NCI-H524 (cell line): Measurements from ENCODE around the gene ZBTB44.
"Not testable (repeated sequence)": the region's sequence is repeated elsewhere in the genome, so short reads cannot be mapped to it uniquely, and the experiment has no call there.

Source experiments
- DNase-seq, 2 experiments: peaks; one replicate each; lab custom pipeline; 2025; lab: John Stamatoyannopoulos, UW

Gene ZBTB44

GRCh38 chr11:130198964-130199363 lies 115.8 kb downstream of the ZBTB44 start:
- no peak for DNase-seq

- no peak for DNase-seq
These were observed 116.4 kb downstream of the ZBTB44 start for GRCh38 chr11:130198292-130198691.

DNA sequence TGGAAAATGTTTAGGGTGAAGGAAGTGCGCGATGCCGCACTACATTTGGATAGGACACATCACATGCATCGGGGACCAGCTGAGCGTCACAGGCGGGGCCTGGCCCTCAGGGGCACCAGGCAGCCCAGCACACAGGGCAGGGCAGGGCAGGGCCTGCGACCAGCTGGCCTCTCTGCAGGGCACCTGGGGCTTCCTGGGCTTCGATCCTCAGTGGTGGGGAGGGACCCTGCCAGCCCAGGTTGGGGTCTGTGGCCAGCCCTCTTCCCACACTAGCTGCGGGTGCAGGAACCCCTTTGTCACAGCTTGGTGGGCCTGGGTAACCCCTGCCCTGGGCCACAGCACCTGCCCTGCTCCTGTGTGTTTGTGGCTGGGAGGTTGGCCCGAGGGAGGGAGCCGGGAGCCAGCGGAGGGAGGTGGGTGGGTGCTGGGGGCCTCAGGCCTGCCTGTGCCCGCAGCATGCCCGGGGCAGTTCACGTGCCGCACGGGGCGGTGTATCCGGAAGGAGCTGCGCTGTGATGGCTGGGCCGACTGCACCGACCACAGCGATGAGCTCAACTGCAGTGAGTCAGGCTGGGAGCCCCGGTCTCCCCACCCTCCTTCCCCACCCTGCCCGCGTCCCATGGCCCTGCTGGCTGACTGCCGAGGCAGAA lies 117.2 kb downstream of the ZBTB44 start:
- no peak for DNase-seq

DNA sequence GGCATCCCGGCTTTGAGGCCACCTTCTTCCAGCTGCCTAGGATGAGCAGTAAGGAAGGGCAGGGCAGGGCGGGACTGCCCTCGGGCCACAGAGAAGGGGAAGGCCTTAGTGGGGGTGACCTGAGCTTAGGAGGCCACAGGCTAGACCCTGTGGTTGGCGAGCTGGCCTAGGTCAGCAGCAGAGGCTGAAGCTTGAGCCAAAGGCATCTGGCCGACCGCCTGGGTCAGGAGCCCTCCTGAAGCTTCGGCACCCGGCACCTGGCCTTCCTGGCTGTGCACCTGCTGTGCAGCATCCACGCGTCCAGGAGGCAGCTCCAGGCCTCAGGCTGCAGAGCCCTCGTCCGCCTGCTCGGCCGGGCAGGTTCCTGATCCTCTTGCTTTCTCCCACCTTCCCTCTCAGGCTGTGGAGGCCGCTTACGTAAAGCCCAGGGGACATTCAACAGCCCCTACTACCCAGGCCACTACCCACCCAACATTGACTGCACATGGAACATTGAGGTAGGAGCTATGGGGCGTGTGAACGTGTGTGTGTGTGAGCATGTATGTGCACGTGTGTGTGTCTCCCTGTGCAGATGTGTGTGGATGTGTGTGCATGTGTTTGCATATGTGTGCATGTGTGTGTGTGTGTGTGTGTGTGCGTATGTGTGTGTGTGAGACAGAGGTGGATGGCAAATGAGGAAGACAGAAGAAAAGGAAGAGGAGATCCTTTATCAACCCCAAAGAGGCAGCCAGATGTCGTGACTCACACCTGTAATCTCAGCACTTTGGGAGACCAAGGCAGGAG lies 120.3 kb downstream of the ZBTB44 start:
- no peak for DNase-seq

DNA sequence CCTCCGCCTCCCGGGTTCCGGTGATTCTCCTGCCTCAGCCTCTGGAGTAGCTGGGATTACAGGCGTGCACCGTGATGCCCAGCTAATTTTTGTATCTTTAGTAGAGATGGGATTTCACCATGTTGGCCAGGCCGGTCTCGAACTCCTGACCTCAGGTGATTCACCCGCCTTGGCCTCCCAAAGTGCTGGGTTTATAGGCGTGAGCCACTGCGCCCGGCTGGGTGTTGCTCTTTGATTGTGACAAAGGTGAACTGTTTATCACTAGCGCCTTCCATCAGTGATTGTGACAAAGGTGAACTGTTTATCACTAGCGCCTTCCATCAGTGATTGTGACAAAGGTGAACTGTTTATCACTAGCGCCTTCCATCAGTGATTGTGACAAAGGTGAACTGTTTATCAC lies 121.2 kb downstream of the ZBTB44 start:
- DNase-seq, result not testable (repeated sequence)

- no peak for DNase-seq
These were observed 121.9 kb downstream of the ZBTB44 start for GRCh38 chr11:130192845-130193267.

GRCh38 chr11:130191896-130192295 lies 122.8 kb downstream of the ZBTB44 start:
- no peak for DNase-seq

GRCh38 chr11:130190371-130190881 lies 124.3 kb downstream of the ZBTB44 start:
- no peak for DNase-seq

DNA sequence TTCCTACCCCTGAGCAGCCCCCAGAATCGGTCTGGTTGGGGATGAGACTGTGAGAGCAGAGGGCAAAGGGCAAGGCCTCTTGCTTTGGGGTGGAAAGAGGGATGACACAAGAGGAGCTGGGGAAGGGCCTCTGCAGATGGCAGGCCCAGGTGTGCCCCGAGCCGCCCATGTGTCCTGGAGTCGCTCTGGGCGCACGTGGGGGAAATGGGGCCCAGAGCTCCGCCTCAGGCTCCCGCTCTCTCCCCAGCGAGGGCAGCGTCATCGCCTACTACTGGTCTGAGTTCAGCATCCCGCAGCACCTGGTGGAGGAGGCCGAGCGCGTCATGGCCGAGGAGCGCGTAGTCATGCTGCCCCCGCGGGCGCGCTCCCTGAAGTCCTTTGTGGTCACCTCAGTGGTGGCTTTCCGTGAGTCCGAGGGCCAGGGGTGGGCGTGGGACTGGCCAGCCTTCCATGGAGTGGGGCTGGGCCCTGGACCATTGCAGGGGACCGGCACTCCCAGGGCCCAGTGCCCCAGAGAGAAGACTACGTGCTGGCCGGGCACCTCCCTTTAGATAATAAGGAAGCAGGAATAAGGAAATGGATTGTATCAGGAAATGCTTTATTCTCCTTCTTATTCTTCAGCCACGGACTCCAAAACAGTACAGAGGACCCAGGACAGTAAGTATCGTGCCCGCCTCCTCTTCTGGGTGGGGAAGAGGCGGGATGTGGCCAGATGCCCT lies 125.1 kb downstream of the ZBTB44 start:
- no peak for DNase-seq

GRCh38 chr11:130188585-130189347 lies 126.0 kb downstream of the ZBTB44 start:
- DNase-seq, result no peak

DNA sequence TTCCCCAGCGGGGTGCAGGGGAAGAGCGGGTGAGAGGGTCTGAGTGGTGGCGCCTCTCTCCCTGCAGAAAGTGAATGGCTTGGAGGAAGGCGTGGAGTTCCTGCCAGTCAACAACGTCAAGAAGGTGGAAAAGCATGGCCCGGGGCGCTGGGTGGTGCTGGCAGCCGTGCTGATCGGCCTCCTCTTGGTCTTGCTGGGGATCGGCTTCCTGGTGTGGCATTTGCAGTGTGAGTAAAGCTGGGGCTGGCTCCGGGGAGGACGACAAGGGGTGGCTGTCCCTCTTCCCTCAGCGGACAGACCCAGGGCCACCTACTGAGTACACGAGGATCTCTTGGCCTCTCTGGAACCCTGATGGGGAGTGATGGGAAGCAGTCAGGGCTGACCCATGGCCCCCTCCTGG lies 126.7 kb downstream of the ZBTB44 start:
- DNase-seq, result no peak

- no peak for DNase-seq
These were observed 127.6 kb downstream of the ZBTB44 start for GRCh38 chr11:130187096-130187495.

- no peak for DNase-seq
These were observed 130.7 kb downstream of the ZBTB44 start for GRCh38 chr11:130183878-130184610.

- no peak for DNase-seq
These were observed 133.1 kb downstream of the ZBTB44 start for GRCh38 chr11:130181295-130182272.

GRCh38 chr11:130180896-130181294 lies 133.8 kb downstream of the ZBTB44 start:
- no peak for DNase-seq

- no peak for DNase-seq
These were observed 134.2 kb downstream of the ZBTB44 start for GRCh38 chr11:130180491-130180890.

DNA sequence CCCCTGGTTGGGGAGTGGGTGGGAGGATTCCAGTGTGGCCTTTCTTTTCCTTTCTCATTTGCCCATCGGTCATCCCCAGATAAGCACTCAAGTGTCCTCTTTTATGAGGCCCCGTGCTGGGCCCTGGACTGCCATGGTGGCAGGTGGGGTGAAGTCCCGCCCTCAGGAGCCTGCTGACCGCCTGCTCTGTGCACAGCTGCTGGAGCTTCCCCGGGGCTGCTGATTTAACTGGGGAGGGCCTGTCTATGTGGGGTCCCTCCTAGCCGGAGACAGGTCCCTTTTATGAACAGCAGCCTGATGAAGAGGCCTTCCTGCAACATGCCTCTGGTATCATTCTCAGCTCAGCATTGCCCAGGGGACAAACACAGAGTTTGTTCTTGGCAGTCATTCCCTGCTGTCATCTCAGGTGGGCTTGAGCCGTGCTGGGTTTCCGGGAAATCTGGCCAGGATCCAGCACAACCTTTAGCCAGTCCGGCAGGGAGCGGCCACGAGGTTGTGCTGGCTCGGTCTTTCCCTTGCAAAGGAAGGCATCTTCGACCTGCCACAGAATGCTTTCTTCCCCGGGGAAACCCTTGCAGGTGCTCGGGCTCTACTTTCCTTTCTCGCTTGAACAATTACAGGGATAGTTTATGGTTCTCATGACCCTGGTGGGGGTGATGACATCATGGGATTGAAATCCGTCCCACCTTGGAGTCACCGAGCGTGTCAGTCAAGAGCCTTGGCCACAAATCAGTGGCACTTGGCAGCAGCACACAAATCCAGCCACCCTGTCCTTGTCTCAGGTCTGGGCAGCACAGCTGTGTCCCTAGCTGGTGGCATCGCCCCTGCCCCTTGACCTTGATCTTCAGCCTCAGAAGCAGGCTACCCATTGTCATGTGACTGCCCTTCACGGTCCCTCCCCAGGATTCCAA lies 135.1 kb downstream of the ZBTB44 start:
- DNase-seq, result no peak

- DNase-seq, result no peak
These were observed 136.0 kb downstream of the ZBTB44 start for GRCh38 chr11:130178441-130179339.
